MM.1S (cell line): ENCODE data around the gene DCST2.
A peak's percentile ranks its signal among the peaks of the same experiment; 100 is the strongest.

Experiments
- DNase-seq: peaks from one replicate; pipeline ENCODE4 v3.0.0-alpha.2; 2015
- H2AFZ ChIP-seq: fragments of 300-600 bp; sonication (generic); 2 replicates; pipeline ENCODE4 v1.6.0; 2016; ENCODE audit warnings: antibody characterized with exemption, low read length
- H3F3A ChIP-seq: fragments of 300-600 bp; sonication (generic); 2 replicates; pipeline ENCODE4 v1.6.1; 2016; ENCODE audit warnings: mild to moderate bottlenecking, antibody characterized with exemption, low read length, moderate library complexity, mixed read lengths; ENCODE audit not compliant: insufficient read depth
- H3K27ac ChIP-seq: fragments of 300-600 bp; sonication (generic); 2 replicates; pipeline ENCODE4 v1.5.1; 2016; ENCODE audit warnings: mild to moderate bottlenecking, low read length
- H3K27me3 ChIP-seq: fragments of 300-600 bp; sonication (generic); replicated peaks from 2 replicates; pipeline ENCODE4 v1.6.0; 2016; ENCODE audit warnings: low read length; ENCODE audit not compliant: insufficient read depth
- H3K36me3 ChIP-seq: fragments of 300-600 bp; sonication (generic); replicated peaks from 2 replicates; pipeline ENCODE4 v1.6.1; 2016; ENCODE audit warnings: mild to moderate bottlenecking, low read length, mixed read lengths; ENCODE audit not compliant: insufficient read depth
- H3K4me1 ChIP-seq: fragments of 300-600 bp; sonication (generic); 2 replicates; pipeline ENCODE4 v1.6.1; 2016; ENCODE audit warnings: low read length, mixed read lengths
- H3K4me2 ChIP-seq: fragments of 300-600 bp; sonication (generic); 2 replicates; pipeline ENCODE4 v1.6.0; 2016; ENCODE audit warnings: low read depth, low read length
- H3K4me3 ChIP-seq: fragments of 300-600 bp; sonication (generic); 2 replicates; pipeline ENCODE4 v1.5.1; 2016; ENCODE audit warnings: low read length, mixed read lengths
- H3K79me2 ChIP-seq: fragments of 300-600 bp; sonication (generic); 2 replicates; pipeline ENCODE4 v1.6.1; 2016; ENCODE audit warnings: mixed run types, low read length, mixed read lengths
- H3K9ac ChIP-seq: fragments of 300-600 bp; sonication (generic); 2 replicates; pipeline ENCODE4 v1.6.1; 2016; ENCODE audit warnings: low read length, mixed read lengths
- H3K9me2 ChIP-seq: fragments of 300-600 bp; sonication (generic); replicated peaks from 2 replicates; pipeline ENCODE4 v1.6.1; 2016; ENCODE audit warnings: mild to moderate bottlenecking, low read length, mixed read lengths; ENCODE audit not compliant: insufficient read depth
- H3K9me3 ChIP-seq: fragments of 300-600 bp; sonication (generic); replicated peaks from 2 replicates; pipeline ENCODE4 v1.6.1; 2016; ENCODE audit warnings: mild to moderate bottlenecking, low read length, mixed read lengths; ENCODE audit not compliant: insufficient read depth
- H4K20me1 ChIP-seq: fragments of 300-600 bp; sonication (generic); 2 replicates; pipeline ENCODE4 v1.6.1; 2016; ENCODE audit warnings: mild to moderate bottlenecking, low read length, moderate library complexity, mixed read lengths; ENCODE audit not compliant: insufficient read depth
- EZH2 ChIP-seq: fragments of 300-600 bp; sonication (generic); optimal IDR thresholded peaks from 2 replicates; pipeline ENCODE3; 2017; ENCODE audit warnings: low read depth, mild to moderate bottlenecking, antibody characterized with exemption, low read length, mixed read lengths
- EZH2phosphoT487 ChIP-seq: fragments of 300-600 bp; sonication (generic); IDR thresholded peaks from 2 replicates; pipeline ENCODE4 v1.6.1; 2018; ENCODE audit warnings: antibody characterized with exemption, low read length
- TF ChIP-seq, protein P1 (sequence below): fragments of 300-600 bp; sonication (generic); IDR thresholded peaks from 2 replicates; pipeline ENCODE4 v1.5.1; 2016; ENCODE audit warnings: antibody characterized with exemption, low read length, mixed read lengths

The DCST2 gene

DNA sequence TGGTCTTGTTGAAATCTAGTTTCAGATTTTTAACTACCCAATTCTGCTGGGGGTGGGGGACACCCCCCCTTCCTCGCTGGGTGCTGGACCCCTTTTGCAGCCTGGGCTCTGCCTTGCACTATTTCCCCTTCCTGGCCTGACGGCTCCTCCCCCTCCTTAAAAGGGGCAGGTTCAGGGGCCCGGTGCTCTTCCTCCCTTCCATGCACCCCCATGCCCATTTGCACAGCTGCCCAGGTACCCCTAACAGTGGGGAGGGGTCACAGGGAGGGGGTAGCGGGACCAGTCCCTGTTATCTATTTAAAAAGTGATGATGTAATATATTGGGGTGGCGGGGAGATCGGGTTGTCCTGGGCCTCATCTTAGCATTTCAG, 15.7 kb downstream of the DCST2 start:
- Histone ChIP-seq H4K20me1 (no peaks in the 10 kb centered on the region), H3K4me1 (peaks cover 30% of the 10 kb centered on the region), H3F3A (peaks cover 38% of the 10 kb centered on the region), H3K27ac (peak overlapping the region; percentile 74; the same call in 1 of the 2 replicates), H3K9ac (peak overlapping the region; percentile 42; the same call in 1 of the 2 replicates), H2AFZ (no peak overlapping the region; the same call in 1 of the 2 replicates), H3K9me2 (no peaks in the 10 kb centered on the region), H3K79me2 (peaks cover 4% of the 10 kb centered on the region; the same call in 1 of the 2 replicates), H3K9me3 (no peaks in the 10 kb centered on the region), H3K27me3 (no peaks in the 10 kb centered on the region), H3K4me3 (peak overlapping the region; percentile 53), H3K36me3 (no peaks in the 10 kb centered on the region; the same call in 1 of the 2 replicates), H3K4me2 (peak overlapping the region; percentile 75)
- DNase-seq: no peak
- TF ChIP-seq EZH2 (no peak), EZH2phosphoT487 (no peak)

DNA sequence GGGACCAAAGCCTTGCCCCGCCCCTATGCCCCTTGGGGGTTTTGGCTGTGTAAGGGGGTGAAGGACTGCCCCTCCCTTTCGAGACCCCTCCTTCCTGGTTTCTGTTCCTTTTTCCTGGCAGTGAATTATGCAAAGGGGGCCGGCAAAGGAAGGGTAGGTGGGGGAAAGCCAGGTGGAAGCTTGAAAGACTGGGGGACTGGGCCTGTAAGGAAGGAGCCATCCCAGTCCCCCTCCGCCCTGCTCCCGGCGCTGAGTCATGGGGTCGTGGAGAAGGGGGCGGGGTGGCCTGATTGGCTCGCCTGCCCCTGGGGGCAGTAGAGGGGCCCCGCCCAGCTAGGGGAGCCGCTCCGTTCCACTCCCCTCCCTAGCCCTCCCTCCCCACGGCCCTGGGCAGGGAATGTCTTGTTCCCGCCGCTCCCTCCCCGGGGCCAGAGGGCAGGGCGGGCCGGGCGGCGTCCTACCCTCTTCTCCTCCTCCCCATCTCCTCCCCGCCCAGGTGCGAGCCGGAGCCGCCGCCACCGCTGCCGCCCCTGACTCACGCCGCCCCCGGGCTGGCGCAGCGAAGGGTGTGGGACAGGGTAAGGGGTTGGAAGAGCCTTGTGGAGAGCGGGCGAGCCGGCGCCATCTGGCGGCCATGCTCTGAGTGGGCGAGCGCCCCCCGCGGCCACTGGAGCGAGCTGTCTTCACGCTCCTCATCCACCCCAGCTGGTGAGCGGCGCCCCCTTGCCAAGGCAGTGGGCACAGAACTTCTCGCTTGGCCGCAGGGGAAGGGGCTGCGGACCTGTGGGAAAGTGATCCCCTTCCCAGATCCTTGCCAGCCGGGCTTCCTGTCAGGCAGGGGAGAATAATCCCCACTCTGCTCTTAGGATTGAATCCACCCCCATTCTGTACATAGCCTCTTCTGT, 16.3 kb downstream of the DCST2 start:
- no peaks in the 10 kb centered on the region for H3K9me2 ChIP-seq
- peak overlapping the region; percentile 74; the same call in 1 of the 2 replicates for H3K27ac ChIP-seq
- peak overlapping the region; percentile 42; the same call in 1 of the 2 replicates for H3K9ac ChIP-seq
- no peak for TF ChIP-seq EZH2
- TF ChIP-seq, protein P1, sequence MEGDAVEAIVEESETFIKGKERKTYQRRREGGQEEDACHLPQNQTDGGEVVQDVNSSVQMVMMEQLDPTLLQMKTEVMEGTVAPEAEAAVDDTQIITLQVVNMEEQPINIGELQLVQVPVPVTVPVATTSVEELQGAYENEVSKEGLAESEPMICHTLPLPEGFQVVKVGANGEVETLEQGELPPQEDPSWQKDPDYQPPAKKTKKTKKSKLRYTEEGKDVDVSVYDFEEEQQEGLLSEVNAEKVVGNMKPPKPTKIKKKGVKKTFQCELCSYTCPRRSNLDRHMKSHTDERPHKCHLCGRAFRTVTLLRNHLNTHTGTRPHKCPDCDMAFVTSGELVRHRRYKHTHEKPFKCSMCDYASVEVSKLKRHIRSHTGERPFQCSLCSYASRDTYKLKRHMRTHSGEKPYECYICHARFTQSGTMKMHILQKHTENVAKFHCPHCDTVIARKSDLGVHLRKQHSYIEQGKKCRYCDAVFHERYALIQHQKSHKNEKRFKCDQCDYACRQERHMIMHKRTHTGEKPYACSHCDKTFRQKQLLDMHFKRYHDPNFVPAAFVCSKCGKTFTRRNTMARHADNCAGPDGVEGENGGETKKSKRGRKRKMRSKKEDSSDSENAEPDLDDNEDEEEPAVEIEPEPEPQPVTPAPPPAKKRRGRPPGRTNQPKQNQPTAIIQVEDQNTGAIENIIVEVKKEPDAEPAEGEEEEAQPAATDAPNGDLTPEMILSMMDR: peak; percentile 100
- H3K79me2 ChIP-seq: peaks cover 7% of the 10 kb centered on the region; the same call in 1 of the 2 replicates
- H4K20me1 ChIP-seq: no peaks in the 10 kb centered on the region
- DNase-seq: peak; percentile 87
- H3F3A ChIP-seq: peaks cover 38% of the 10 kb centered on the region
- H3K4me2 ChIP-seq: peak overlapping the region; percentile 75
- peak overlapping the region; percentile 53 for H3K4me3 ChIP-seq
- H3K27me3 ChIP-seq: no peaks in the 10 kb centered on the region
- H3K36me3 ChIP-seq: no peaks in the 10 kb centered on the region; the same call in 1 of the 2 replicates
- H3K4me1 ChIP-seq: peaks cover 30% of the 10 kb centered on the region
- H2AFZ ChIP-seq: peak overlapping the region; percentile 49
- no peaks in the 10 kb centered on the region for H3K9me3 ChIP-seq

DNA sequence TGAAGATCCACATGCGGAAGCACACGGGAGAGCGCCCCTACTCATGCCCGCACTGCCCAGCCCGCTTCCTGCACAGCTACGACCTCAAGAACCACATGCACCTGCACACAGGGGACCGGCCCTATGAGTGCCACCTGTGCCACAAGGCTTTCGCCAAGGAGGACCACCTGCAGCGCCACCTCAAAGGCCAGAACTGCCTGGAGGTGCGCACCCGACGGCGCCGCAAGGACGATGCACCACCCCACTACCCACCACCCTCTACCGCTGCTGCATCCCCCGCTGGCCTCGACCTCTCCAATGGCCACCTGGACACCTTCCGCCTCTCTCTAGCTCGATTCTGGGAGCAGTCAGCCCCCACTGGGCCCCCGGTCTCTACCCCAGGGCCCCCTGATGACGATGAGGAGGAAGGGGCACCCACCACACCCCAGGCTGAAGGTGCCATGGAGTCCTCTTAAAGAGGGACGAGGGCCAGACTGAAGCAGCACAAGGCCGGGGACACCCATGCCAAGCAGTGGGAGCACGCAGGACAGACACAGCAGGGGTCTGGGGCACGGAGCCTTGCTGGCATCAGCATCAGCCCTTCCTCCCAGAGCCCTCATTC, 17.2 kb downstream of the DCST2 start:
- Histone ChIP-seq H3K79me2 (peaks cover 12% of the 10 kb centered on the region), H3K9me2 (no peaks in the 10 kb centered on the region), H4K20me1 (no peaks in the 10 kb centered on the region), H3K4me1 (peaks cover 30% of the 10 kb centered on the region), H2AFZ (no peak overlapping the region), H3K4me2 (peak overlapping the region; percentile 75; the same call in 1 of the 2 replicates), H3K27ac (peak overlapping the region; percentile 74), H3K36me3 (no peaks in the 10 kb centered on the region; the same call in 1 of the 2 replicates), H3K9ac (peak overlapping the region; percentile 42; the same call in 1 of the 2 replicates), H3K9me3 (no peaks in the 10 kb centered on the region), H3K4me3 (no peak overlapping the region), H3F3A (peaks cover 38% of the 10 kb centered on the region), H3K27me3 (no peaks in the 10 kb centered on the region)
- TF ChIP-seq, protein P1: peak; percentile 32
- no peak for TF ChIP-seq EZH2
- no peak for TF ChIP-seq EZH2phosphoT487
- peak; percentile 93 for DNase-seq
